Endothelial cell (in vitro differentiated cells): ENCODE measurements around the gene EDRF1. TPM values are rescaled to one million over a fixed set of nuclear protein-coding genes. Genes with fewer than 3 reads are reported as not detected.
A peak's percentile ranks its signal among the peaks of the same experiment; 100 is the strongest.

Experiments used
- DNase-seq: peaks from one replicate; pipeline ENCODE4 v3.0.0; 2021; ENCODE audit warnings: low spot score
- H3K27ac Mint-ChIP-seq: one replicate; pipeline ENCODE4 v1.8.0; 2021; ENCODE audit warnings: mixed read lengths, inconsistent platforms; ENCODE audit not compliant: unreplicated experiment
- H3K27me3 Mint-ChIP-seq: one replicate; pipeline ENCODE4 v1.8.0; 2021; ENCODE audit warnings: mild to moderate bottlenecking, moderate library complexity, mixed read lengths, inconsistent platforms; ENCODE audit not compliant: unreplicated experiment
- H3K36me3 Mint-ChIP-seq: one replicate; pipeline ENCODE4 v1.8.0; 2021; ENCODE audit warnings: mild to moderate bottlenecking, low read depth, mixed read lengths, inconsistent platforms; ENCODE audit not compliant: unreplicated experiment
- H3K4me1 Mint-ChIP-seq: one replicate; pipeline ENCODE4 v1.8.0; 2021; ENCODE audit warnings: mild to moderate bottlenecking, mixed read lengths, inconsistent platforms; ENCODE audit not compliant: unreplicated experiment
- H3K4me3 Mint-ChIP-seq: one replicate; pipeline ENCODE4 v1.8.0; 2021; ENCODE audit warnings: mild to moderate bottlenecking, mixed read lengths, inconsistent platforms; ENCODE audit not compliant: unreplicated experiment
- H3K9me3 Mint-ChIP-seq: one replicate; pipeline ENCODE4 v1.8.0; 2021; ENCODE audit warnings: mixed read lengths, inconsistent platforms; ENCODE audit not compliant: unreplicated experiment
- CTCF ChIP-seq: fragments of 200-600 bp; sonication (generic); IDR thresholded peaks from one replicate; pipeline ENCODE4 v1.5.0; 2021; ENCODE audit warnings: antibody characterized with exemption; ENCODE audit not compliant: unreplicated experiment
- total RNA-seq: library from RNA; stranded (reverse); fragmentation: NEBNext Ultra II Directional; extraction: Animal tissue kit (Norgen Biotek cat#: 25700); gene quantifications from one replicate; pipeline ENCODE4 v1.2.1, GENCODE V29; 2021; ENCODE audit not compliant: unreplicated experiment

The EDRF1 gene
- total RNA-seq, 1 donor from 2014 or later: 29.2 TPM

GRCh38 chr10:125783408-125783807 is 63.9 kb downstream of the EDRF1 start:
- H3K9me3 Mint-ChIP-seq: no peaks in the 10 kb centered on the region
- peaks cover 6% of the 10 kb centered on the region for H3K36me3 Mint-ChIP-seq
- DNase-seq: no peak
- no peak overlapping the region for H3K4me3 Mint-ChIP-seq
- TF ChIP-seq CTCF: no peak
- peaks cover 2% of the 10 kb centered on the region for H3K27me3 Mint-ChIP-seq
- H3K4me1 Mint-ChIP-seq: peaks cover 8% of the 10 kb centered on the region
- no peak overlapping the region for H3K27ac Mint-ChIP-seq

- Mint-ChIP-seq H3K36me3 (peaks cover 3% of the 10 kb centered on the region), H3K9me3 (no peaks in the 10 kb centered on the region), H3K4me1 (peaks cover 12% of the 10 kb centered on the region), H3K27me3 (peaks cover 2% of the 10 kb centered on the region), H3K27ac (no peak overlapping the region), H3K4me3 (no peak overlapping the region)
- no peak for TF ChIP-seq CTCF
- DNase-seq: no peak
Observed at GRCh38 chr10:125783957-125784356, 64.4 kb downstream of the EDRF1 start.

GRCh38 chr10:125785791-125786190 is 66.3 kb downstream of the EDRF1 start:
- DNase-seq: no peak
- no peak overlapping the region for H3K27ac Mint-ChIP-seq
- no peaks in the 10 kb centered on the region for H3K9me3 Mint-ChIP-seq
- peaks cover 4% of the 10 kb centered on the region for H3K36me3 Mint-ChIP-seq
- no peak for TF ChIP-seq CTCF
- no peak overlapping the region for H3K4me3 Mint-ChIP-seq
- H3K27me3 Mint-ChIP-seq: no peaks in the 10 kb centered on the region
- peaks cover 12% of the 10 kb centered on the region for H3K4me1 Mint-ChIP-seq

- Mint-ChIP-seq H3K27ac (no peak overlapping the region), H3K4me1 (peaks cover 12% of the 10 kb centered on the region), H3K36me3 (peaks cover 9% of the 10 kb centered on the region), H3K9me3 (no peaks in the 10 kb centered on the region), H3K4me3 (no peak overlapping the region), H3K27me3 (no peaks in the 10 kb centered on the region)
- TF ChIP-seq CTCF: no peak
- DNase-seq: peak; percentile 17
Observed at GRCh38 chr10:125788156-125789034, 68.9 kb downstream of the EDRF1 start.
